Kidney (tissue), 14 donors: ENCODE data around the gene CCDC85A. TPM values are rescaled to one million over a fixed set of nuclear protein-coding genes. Genes with fewer than 3 reads are reported as not detected.

ENCODE experiments used
- DNase-seq, 5 donors: peaks; one replicate each; pipeline ENCODE4 v3.0.0-alpha.2; 2013 to 2020
- FAIRE-seq: peaks from 2 replicates; lab custom pipeline; 2012; peaks lifted over from hg19 to GRCh38; lab: Jason Lieb, UNC
- H3K27ac ChIP-seq, 2 donors: one replicate each; pipeline ENCODE4 v1.7.0; 2013; ENCODE audit warnings: low read depth in 2 of 2, low read length in 2 of 2, inconsistent platforms in 1 of 2
- H3K27me3 ChIP-seq: one replicate; pipeline ENCODE4 v1.7.1; 2013; ENCODE audit warnings: low read length, inconsistent platforms; ENCODE audit not compliant: control insufficient read depth, insufficient read depth
- H3K36me3 ChIP-seq, 3 donors: one replicate each; pipeline versions ENCODE4 v1.7.0 to v1.7.1; 2013; ENCODE audit warnings: low read length in 3 of 3, control low read depth in 1 of 3, inconsistent platforms in 1 of 3; ENCODE audit not compliant: insufficient read depth in 3 of 3, control insufficient read depth in 2 of 3
- H3K4me1 ChIP-seq, 3 donors: one replicate each; pipeline versions ENCODE4 v1.7.0 to v1.7.1; 2013; ENCODE audit warnings: low read length in 3 of 3, inconsistent platforms in 1 of 3, low read depth in 1 of 3; ENCODE audit not compliant: control insufficient read depth in 2 of 3, insufficient read depth in 2 of 3
- H3K4me3 ChIP-seq, 3 donors: one replicate each; pipeline versions ENCODE4 v1.7.0 to v1.8.1; 2013; ENCODE audit warnings: low read length in 3 of 3, control low read depth in 1 of 3, inconsistent platforms in 1 of 3
- H3K9ac ChIP-seq, 3 donors: one replicate each; pipeline versions ENCODE4 v1.7.0 to v1.7.1; 2013; ENCODE audit warnings: low read length in 3 of 3, control low read depth in 1 of 3, inconsistent platforms in 1 of 3
- H3K9me3 ChIP-seq, 3 donors: one replicate each; pipeline versions ENCODE4 v1.7.0 to v1.7.1; 2013; ENCODE audit warnings: low read length in 3 of 3, control low read depth in 1 of 3, inconsistent platforms in 1 of 3; ENCODE audit not compliant: control insufficient read depth in 2 of 3, insufficient read depth in 1 of 3
- CTCF ChIP-seq: IDR thresholded peaks from 3 replicates; pipeline ENCODE4 v1.5.1; 2012; ENCODE audit warnings: mild to moderate bottlenecking, moderate library complexity, borderline replicate concordance; ENCODE audit not compliant: insufficient read depth; ENCODE audit errors: extremely low read depth
- intact Hi-C: fragments of 100-400 bp; cut with DNase I; formaldehyde crosslinking; loops from one replicate; pipeline ENCODE4 v1.11.1; 2022
- polyA plus RNA-seq: library from polyadenylated mRNA; stranded (reverse); fragments of 350-450 nt; fragmentation: Illumina TruSeq; extraction: RNeasy Lipid Tissue Mini Kit (QIAGEN cat#74804); gene quantifications from one replicate; pipeline ENCODE4 v1.2.3, GENCODE V29; 2014; ENCODE audit warnings: low read depth, low replicate concordance; ENCODE audit not compliant: insufficient read depth
- total RNA-seq: library from RNA; stranded (reverse); fragmentation: NEBNext Ultra II Directional; extraction: Animal tissue kit (Norgen Biotek cat#: 25700); gene quantifications from one replicate; pipeline ENCODE4 v1.2.1, GENCODE V29; 2021
- donor health status: control.
- donor health status: control.
- donor health status: control.
- donor health status: control.
- donor health status: control.
- donor health status: DM: yes; HTN: yes; CAD: no.
- donor health status: Normal renal cell carcinoma (clear cell type).

The CCDC85A gene
- total and polyA plus RNA-seq, 2 donors from 2014 or later = 0.65 to 2.1 TPM

DNA sequence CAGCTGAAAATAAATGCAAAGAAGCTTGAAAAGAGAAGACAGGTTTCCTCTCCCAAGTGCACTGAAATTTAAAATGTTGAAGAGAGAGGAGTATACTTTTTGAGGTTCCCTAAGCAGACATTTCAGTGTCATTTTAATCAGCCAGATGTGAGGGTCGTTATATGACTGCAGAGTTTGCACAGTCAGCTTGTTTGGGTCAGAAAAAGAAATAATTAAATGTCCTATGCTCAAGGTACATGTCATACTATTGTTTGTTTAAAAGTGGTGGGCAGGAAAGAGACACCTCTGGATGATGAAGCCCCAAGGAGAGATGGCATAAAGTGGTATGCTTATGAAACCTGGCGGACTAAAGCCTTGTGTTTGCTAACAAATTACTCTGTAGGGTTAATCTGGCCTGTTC is 55.2 kb downstream of the CCDC85A start:
- no peak for TF ChIP-seq CTCF
- peaks cover 0 to 7% (median 0%) of the 10 kb centered on the region in 3 donors for H3K9me3 ChIP-seq
- H3K27ac ChIP-seq = no peak overlapping the region
- no peak for FAIRE-seq
- no peak overlapping the region for H3K4me3 ChIP-seq
- no peak overlapping the region for H3K9ac ChIP-seq
- DNase-seq = no peak
- intact Hi-C loops = no loop called here
- H3K4me1 ChIP-seq = no peaks in the 10 kb centered on the region
- H3K36me3 ChIP-seq = no peaks in the 10 kb centered on the region
- H3K27me3 ChIP-seq = no peaks in the 10 kb centered on the region

GRCh38 chr2:56239437-56239836 is 55.6 kb downstream of the CCDC85A start:
- H3K9me3 ChIP-seq = peaks cover 0 to 7% (median 0%) of the 10 kb centered on the region in 3 donors
- no peak overlapping the region for H3K4me3 ChIP-seq
- no peak overlapping the region for H3K9ac ChIP-seq
- FAIRE-seq = no peak
- H3K27ac ChIP-seq = no peak overlapping the region
- intact Hi-C loops = no loop called here
- H3K4me1 ChIP-seq = no peaks in the 10 kb centered on the region
- DNase-seq = no peak
- TF ChIP-seq CTCF = no peak
- H3K36me3 ChIP-seq = no peaks in the 10 kb centered on the region
- H3K27me3 ChIP-seq = no peaks in the 10 kb centered on the region

DNA sequence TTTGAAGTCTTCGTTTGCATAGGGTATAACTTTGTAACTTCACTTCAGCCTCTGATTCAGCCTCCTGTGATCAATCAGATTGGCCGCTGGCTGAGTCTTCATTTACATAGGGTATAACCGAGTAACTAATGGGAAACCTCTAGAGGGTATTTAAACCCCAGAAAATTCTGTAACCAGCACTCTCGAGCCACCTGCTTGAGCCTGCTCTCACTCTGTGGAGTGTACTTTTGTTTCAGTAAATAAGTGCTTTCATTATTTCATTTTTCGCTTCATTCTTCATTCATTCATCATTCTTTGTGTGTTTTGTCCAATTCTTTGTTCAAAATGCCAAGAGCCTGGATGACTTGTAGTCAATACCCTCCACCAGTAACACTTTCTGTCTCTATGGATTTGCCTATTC is 56.4 kb downstream of the CCDC85A start:
- Histone ChIP-seq H3K4me1 (no peaks in the 10 kb centered on the region), H3K36me3 (no peaks in the 10 kb centered on the region), H3K27ac (no peak overlapping the region), H3K4me3 (no peak overlapping the region), H3K9me3 (peaks cover 0 to 7% (median 0%) of the 10 kb centered on the region in 3 donors), H3K9ac (no peak overlapping the region), H3K27me3 (no peaks in the 10 kb centered on the region)
- FAIRE-seq (no peak), DNase-seq (no peak)
- no peak for TF ChIP-seq CTCF
- intact Hi-C loops = no loop called here

DNA sequence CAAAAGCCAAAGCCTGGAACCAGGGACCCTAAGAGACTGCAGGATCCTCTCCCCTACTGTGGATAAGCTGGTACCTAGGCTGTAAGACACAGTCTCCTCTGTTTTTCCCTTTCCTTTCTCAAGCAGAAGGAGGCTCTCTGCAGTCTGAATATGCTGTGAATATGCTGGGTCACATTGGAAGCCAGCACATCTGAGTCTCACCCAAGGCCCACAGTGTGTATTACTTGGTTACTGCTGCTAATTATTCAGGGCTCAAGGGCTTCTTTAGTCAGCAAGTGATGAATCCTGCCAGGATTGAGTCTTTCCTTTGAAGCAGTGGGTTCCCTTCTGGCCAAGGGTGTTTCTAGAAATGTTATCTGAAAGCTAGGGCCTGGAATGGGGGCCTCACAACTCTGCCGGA is 60.7 kb downstream of the CCDC85A start:
- DNase-seq = no peak
- intact Hi-C loops = no loop called here
- peaks cover 0 to 7% (median 0%) of the 10 kb centered on the region in 3 donors for H3K9me3 ChIP-seq
- H3K4me1 ChIP-seq = peaks cover 0 to under 1% (median 0%) of the 10 kb centered on the region in 3 donors
- FAIRE-seq = no peak
- no peaks in the 10 kb centered on the region for H3K27me3 ChIP-seq
- H3K4me3 ChIP-seq = no peak overlapping the region
- no peak overlapping the region for H3K9ac ChIP-seq
- no peak overlapping the region for H3K27ac ChIP-seq
- no peak for TF ChIP-seq CTCF
- no peaks in the 10 kb centered on the region for H3K36me3 ChIP-seq
